ENCODE results near the gene KCNIP4.

KCNIP4 gene

DNA sequence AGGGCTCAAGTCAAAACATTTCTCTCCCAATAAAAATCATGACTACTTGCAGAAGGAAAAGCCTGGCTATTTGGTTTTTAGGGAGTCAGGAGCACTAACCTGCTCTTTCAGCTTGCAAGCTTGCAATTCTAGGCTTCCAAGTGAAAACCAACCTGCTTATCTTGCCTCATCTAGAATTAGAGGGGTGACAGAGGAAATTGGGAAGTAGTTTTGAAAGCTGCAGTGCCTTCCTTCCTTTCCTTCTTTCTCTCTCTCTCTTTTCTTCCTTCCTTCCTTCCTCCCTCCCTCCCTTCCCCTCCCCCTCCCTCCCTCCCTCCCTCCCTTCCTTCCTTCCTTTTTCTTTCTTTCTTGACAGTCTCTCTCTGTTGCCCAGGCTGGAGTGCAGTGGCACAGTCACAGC lies 417.5 kb downstream of the KCNIP4 start:
- H3K4me3 ChIP-seq (ENCODE audit: low read depth, low read length) = no peak overlapping the region
- TF ChIP-seq, protein P1, sequence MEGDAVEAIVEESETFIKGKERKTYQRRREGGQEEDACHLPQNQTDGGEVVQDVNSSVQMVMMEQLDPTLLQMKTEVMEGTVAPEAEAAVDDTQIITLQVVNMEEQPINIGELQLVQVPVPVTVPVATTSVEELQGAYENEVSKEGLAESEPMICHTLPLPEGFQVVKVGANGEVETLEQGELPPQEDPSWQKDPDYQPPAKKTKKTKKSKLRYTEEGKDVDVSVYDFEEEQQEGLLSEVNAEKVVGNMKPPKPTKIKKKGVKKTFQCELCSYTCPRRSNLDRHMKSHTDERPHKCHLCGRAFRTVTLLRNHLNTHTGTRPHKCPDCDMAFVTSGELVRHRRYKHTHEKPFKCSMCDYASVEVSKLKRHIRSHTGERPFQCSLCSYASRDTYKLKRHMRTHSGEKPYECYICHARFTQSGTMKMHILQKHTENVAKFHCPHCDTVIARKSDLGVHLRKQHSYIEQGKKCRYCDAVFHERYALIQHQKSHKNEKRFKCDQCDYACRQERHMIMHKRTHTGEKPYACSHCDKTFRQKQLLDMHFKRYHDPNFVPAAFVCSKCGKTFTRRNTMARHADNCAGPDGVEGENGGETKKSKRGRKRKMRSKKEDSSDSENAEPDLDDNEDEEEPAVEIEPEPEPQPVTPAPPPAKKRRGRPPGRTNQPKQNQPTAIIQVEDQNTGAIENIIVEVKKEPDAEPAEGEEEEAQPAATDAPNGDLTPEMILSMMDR (IDR thresholded peaks at IDR 0.05; ENCODE audit: insufficient read depth, low read length, missing control alignments) = no peak
- CTCF ChIA-PET = no interaction called here
- POLR2A ChIA-PET = no interaction called here
- no peak for DNase-seq (ENCODE audit: low read depth, low spot score)

DNA sequence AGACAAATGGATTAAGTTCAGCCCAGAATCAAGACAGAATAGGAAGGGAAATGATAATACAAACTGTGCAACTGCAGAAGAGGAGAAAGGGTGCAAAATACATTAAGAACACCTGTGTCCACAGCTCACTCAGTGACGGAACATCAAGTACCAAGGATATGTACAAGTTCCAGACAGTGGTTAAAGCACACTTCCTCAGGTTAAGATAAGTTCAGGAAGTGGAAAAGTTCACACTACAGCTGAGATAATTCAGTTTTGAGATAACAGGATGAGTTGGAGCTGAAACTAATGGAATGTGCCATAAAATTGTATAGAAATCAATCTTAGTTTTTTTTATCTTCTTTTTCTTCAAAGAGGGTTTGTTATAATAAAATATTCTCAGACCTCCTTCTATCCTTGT lies 419.4 kb downstream of the KCNIP4 start:
- ChIA-PET POLR2A (no interaction called here), CTCF (no interaction called here)
- no peak overlapping the region for H3K4me3 ChIP-seq (ENCODE audit: low read depth, low read length)
- TF ChIP-seq, protein P1 (IDR thresholded peaks at IDR 0.05; ENCODE audit: insufficient read depth, low read length, missing control alignments) = no peak
- no peak for DNase-seq (ENCODE audit: low read depth, low spot score)

DNA sequence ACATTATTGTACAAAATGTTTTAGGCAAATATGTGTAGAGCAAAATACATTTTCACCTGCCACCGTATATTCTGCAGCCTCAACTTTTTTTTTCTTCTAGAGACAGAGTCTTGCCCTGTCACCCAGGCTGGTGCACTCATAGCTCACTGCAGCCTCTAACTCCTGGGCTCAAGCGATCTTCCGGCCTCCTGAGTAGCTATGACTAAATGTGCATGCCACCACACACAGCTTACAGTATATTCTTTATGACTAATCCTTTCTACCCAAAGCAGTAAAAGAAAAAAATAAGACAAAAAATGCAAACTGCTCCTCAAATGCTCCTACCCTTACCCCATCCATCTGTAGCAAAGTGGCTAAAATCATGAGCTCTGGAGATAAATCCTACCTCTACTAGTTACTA lies 426.3 kb downstream of the KCNIP4 start:
- CTCF ChIA-PET = no interaction called here
- POLR2A ChIA-PET = no interaction called here
- DNase-seq (ENCODE audit: low read depth, low spot score) = no peak
- no peak overlapping the region for H3K4me3 ChIP-seq (ENCODE audit: low read depth, low read length)
- TF ChIP-seq, protein P1 (IDR thresholded peaks at IDR 0.05; ENCODE audit: insufficient read depth, low read length, missing control alignments) = no peak

DNA sequence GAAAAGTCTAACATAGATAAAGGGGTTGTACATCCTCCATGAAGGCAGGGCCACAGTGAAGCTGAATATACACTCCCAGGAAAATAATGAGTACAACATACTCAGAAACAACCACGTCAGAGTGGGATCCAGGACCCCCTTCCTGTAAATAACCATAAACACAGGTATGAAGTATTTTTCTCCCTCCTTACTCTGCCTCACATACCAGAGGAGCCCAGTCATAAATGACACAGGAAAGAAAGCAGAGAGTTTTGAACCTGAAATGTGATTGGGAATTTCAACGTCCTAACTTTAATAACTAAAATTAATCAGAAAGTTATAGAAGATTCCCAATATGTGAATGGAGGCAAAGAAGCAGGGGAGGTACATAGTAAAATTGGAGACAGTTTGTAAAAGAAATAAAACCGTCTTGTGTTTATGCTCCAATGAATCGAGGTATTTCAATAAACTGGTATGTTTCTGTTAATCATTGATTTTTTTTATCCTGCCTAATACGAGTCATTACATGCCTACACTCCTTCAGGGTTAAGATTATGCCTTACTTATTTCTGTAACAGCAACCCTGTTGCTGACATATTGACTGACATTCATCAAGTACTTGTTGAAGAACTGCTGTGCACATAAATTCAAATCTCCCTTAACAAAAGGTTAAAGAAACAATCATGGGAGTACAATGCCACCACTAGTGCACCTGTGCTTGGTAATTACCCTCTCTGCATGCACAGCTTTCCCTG lies 431.3 kb downstream of the KCNIP4 start:
- no peak overlapping the region for H3K4me3 ChIP-seq (ENCODE audit: low read depth, low read length)
- TF ChIP-seq, protein P1 (IDR thresholded peaks at IDR 0.05; ENCODE audit: insufficient read depth, low read length, missing control alignments) = no peak
- no peak for DNase-seq (ENCODE audit: low read depth, low spot score)
- ChIA-PET CTCF (no interaction called here), POLR2A (no interaction called here)

DNA sequence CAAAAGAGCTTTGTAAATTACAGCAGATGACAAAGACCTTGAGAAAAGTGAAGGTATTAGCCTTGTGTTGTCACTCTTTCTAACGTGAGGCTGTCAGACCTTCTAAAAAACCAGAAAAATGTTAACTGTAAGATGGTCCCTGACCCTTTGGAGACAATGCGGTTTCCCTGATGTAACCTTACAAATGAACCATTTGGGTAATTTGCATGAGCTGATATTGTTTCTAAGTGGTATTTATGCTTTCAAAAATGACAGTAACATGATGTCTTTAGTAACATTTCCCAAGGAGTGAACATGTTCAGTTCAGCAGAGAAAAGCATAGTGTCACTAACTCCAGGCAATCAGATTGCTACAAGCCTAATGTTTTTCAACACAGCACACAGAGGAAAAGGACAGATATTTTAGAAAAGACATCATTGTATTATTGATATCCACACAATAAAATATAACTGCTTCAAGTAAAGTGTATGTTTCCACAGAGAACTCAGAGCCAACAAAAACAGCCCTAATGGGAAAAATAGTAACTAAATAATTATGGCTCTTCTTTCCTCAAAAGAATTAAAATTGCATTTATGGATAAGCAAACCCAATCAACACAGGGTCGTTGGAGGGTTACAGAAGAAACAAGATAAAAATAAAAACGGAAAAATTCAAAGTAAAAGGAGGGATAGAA lies 434.4 kb downstream of the KCNIP4 start:
- no peak for DNase-seq (ENCODE audit: low read depth, low spot score)
- H3K4me3 ChIP-seq (ENCODE audit: low read depth, low read length) = no peak overlapping the region
- TF ChIP-seq, protein P1 (IDR thresholded peaks at IDR 0.05; ENCODE audit: insufficient read depth, low read length, missing control alignments) = no peak
- POLR2A ChIA-PET = no interaction called here
- CTCF ChIA-PET = interaction anchor here (0.8 to 10.1 kb wide), 4 partner anchors 246 to 258 kb away, joined by 3 to 63 read pairs (median 6); no protein-coding TSS in a partner anchor

DNA sequence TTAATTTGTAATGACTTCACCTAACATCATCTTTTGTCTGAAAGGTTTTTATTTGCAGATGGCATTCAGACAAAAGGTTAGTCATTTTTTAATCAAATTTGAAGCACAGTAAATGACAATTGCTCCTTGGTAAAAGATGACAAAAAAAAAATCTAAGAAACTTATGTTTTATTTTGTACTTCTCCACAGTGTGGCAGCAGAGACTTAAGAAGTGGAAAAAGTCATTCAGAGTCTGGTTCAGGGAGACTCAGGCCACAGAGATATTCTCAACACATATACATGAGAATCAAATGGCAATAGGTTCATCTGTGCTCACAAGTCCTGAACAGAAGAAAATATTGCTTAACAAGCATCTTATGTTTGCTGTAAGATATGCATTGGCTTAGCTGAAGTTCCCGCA lies 436.2 kb downstream of the KCNIP4 start:
- CTCF ChIA-PET = interaction anchor here (2.3 to 10.1 kb wide), 2 partner anchors 252 to 255 kb away, joined by 7 to 63 read pairs; no protein-coding TSS in a partner anchor

More for the DNA sequence above, 436.2 kb downstream of the KCNIP4 start:
- TF ChIP-seq, protein P1 (IDR thresholded peaks at IDR 0.05; ENCODE audit: insufficient read depth, low read length, missing control alignments) = no peak
- POLR2A ChIA-PET = no interaction called here
- no peak for DNase-seq (ENCODE audit: low read depth, low spot score)
- H3K4me3 ChIP-seq (ENCODE audit: low read depth, low read length) = no peak overlapping the region
